Endothelial cell of umbilical vein (primary cell): ENCODE results near the gene SVIL.

Experiments
- CTCF ChIP-seq, 2 donors: IDR thresholded peaks; 1 replicate in 1 of 2; 2 replicates in 1 of 2; pipeline ENCODE4 v1.5.1; 2011; ENCODE audit warnings: low read length in 2 of 2, mild to moderate bottlenecking in 2 of 2, moderate library complexity in 2 of 2, control low read depth in 1 of 2, inconsistent platforms in 1 of 2, low read depth in 1 of 2; ENCODE audit not compliant: insufficient read depth in 1 of 2; ENCODE audit errors: extremely low read depth in 1 of 2
- MAX ChIP-seq: IDR thresholded peaks from 2 replicates; pipeline ENCODE4 v1.6.1; 2011; ENCODE audit not compliant: insufficient read depth, insufficient read length
- POLR2A ChIP-seq: IDR thresholded peaks from 2 replicates; pipeline ENCODE4 v1.6.1; 2012; ENCODE audit warnings: low read depth, mild to moderate bottlenecking, control low read depth, low read length
- POLR2AphosphoS5 ChIP-seq: IDR thresholded peaks from 2 replicates; pipeline ENCODE4 v1.6.1; 2012; ENCODE audit warnings: low read depth, mild to moderate bottlenecking, control low read depth, low read length, moderate library complexity; ENCODE audit not compliant: insufficient read depth

GRCh38 chr10:29579455-29579970, 55.3 kb downstream of the SVIL start:
- TF ChIP-seq POLR2AphosphoS5 (no peak), POLR2A (no peak), CTCF (IDR thresholded peaks at IDR 0.05; ENCODE audit: extremely low read depth in 1 of 2, insufficient read depth in 1 of 2, low read depth in 1 of 2, low read length in 2 of 2) (no peak), MAX (no peak)
